Measurements from ENCODE around the gene TPSG1. TPM values are rescaled to one million over a fixed set of nuclear protein-coding genes. Genes with fewer than 3 reads are reported as not detected.
"Not testable (repeated sequence)": the region's sequence is repeated elsewhere in the genome, so short reads cannot be mapped to it uniquely, and the experiment has no call there.

Gene TPSG1
- total and polyA plus RNA-seq, 2 of the 13 experiments (the other 11 are each of a cell fraction or from before 2014, with no cell fraction given), result not detected

DNA sequence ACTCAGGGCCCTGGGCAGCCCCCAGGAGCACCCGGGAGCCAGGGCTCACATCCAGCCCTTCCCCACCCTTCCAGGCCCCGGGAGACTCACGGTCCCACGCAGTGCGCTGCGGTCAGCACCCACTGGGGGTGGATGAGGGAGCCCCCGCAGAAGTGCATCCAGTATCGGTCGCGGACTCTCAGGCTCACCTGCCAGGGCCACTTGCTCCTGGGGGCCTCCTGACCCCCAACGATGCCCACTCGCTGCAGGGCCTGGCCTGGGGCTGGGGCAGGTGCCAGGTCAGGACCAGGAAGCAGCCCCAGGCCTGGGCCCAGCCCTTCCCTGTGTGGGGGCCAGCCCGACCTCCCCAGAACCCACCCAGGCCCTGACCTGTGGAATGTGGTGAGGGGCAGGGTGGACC is 4.4 kb upstream of the TPSG1 start:
- H2AFZ ChIP-seq (ENCODE audit: low read length); H3K4me2 ChIP-seq (ENCODE audit: low read depth, low read length); H4K20me1 ChIP-seq (ENCODE audit: insufficient read depth, low read length); POLR2A ChIA-PET; FAIRE-seq; DNase-seq (ENCODE audit: low spot score); H3K27ac ChIP-seq (ENCODE audit: extremely low read length, insufficient read depth, low read length); H3K4me3 ChIP-seq (replicated peaks in 1 of 3; ENCODE audit: insufficient read depth in 1 of 3, low read depth in 2 of 3, low read length in 3 of 3); ATAC-seq; intact Hi-C loops (cut with micrococcal nuclease; ENCODE audit: unreplicated experiment); H3K79me2 ChIP-seq (ENCODE audit: insufficient read depth, low read length); BruUV-seq (replicated peaks); in situ Hi-C loops (cut with HindIII; ENCODE audit: extremely low pct_ligation_motif_present, low pct_unique_long_range_greater_than_20kb); H3K36me3 ChIP-seq (replicated peaks in 1 of 2; ENCODE audit: control insufficient read depth in 1 of 2, insufficient read depth in 2 of 2, low read length in 2 of 2); CTCF ChIA-PET (ENCODE audit: low intra/inter-chr PET ratio, low total read pairs); H3K9ac ChIP-seq (ENCODE audit: insufficient read depth, low read depth, low read length); H3K9me3 ChIP-seq (ENCODE audit: low read length): not testable (repeated sequence)
- WGBS (ENCODE audit: low lambda C conversion rate), result no CpG with 5 or more reads among the region's 13 CpGs
- Histone ChIP-seq H3K4me1 (ENCODE audit: insufficient read depth, low read length) (peaks cover 10% of the 10 kb centered on the region), H3K27me3 (ENCODE audit: control insufficient read depth in 1 of 2, insufficient read depth in 2 of 2, low read length in 2 of 2) (peaks cover 9 to 14% of the 10 kb centered on the region in 2 experiments; a peak in 4 of 5 replicates)

DNA sequence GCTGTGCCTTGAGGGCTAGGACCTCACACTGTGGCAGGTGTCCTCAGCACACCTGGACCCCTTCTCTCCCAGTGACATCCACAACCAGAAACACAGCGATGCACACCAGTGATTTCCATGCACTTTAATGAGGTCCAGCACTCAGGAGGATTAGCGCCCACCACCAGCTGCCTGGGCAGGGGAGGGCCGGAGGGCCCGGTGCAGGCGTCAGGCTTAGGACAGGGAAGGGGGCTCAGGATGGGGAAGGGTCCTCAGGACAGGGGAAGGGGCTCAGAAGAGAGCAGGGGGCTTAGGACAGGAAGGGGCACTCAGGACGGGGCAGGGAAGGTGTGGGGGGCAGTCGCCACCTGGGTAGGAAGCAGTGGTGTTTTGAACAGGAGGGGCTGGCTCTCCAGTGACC is 3.2 kb upstream of the TPSG1 start:
- WGBS (ENCODE audit: low lambda C conversion rate), result 32% methylated on average over 5 of the region's 7 CpGs
- H3K9ac ChIP-seq (ENCODE audit: insufficient read depth, low read depth, low read length); BruUV-seq (replicated peaks); H3K27ac ChIP-seq (ENCODE audit: extremely low read length, insufficient read depth, low read length); H3K9me3 ChIP-seq (ENCODE audit: low read length); H3K36me3 ChIP-seq (replicated peaks in 1 of 2; ENCODE audit: control insufficient read depth in 1 of 2, insufficient read depth in 2 of 2, low read length in 2 of 2); CTCF ChIA-PET (ENCODE audit: low intra/inter-chr PET ratio, low total read pairs); H2AFZ ChIP-seq (ENCODE audit: low read length); in situ Hi-C loops (cut with HindIII; ENCODE audit: extremely low pct_ligation_motif_present, low pct_unique_long_range_greater_than_20kb); H4K20me1 ChIP-seq (ENCODE audit: insufficient read depth, low read length); H3K4me3 ChIP-seq (replicated peaks in 1 of 3; ENCODE audit: insufficient read depth in 1 of 3, low read depth in 2 of 3, low read length in 3 of 3); H3K79me2 ChIP-seq (ENCODE audit: insufficient read depth, low read length); H3K4me2 ChIP-seq (ENCODE audit: low read depth, low read length); DNase-seq (ENCODE audit: low spot score); POLR2A ChIA-PET; intact Hi-C loops (cut with micrococcal nuclease; ENCODE audit: unreplicated experiment); ATAC-seq; FAIRE-seq: not testable (repeated sequence)
- Histone ChIP-seq H3K27me3 (ENCODE audit: control insufficient read depth in 1 of 2, insufficient read depth in 2 of 2, low read length in 2 of 2) (peaks cover 10 to 25% of the 10 kb centered on the region in 2 experiments; a peak in 4 of 5 replicates), H3K4me1 (ENCODE audit: insufficient read depth, low read length) (peaks cover 10% of the 10 kb centered on the region)

DNA sequence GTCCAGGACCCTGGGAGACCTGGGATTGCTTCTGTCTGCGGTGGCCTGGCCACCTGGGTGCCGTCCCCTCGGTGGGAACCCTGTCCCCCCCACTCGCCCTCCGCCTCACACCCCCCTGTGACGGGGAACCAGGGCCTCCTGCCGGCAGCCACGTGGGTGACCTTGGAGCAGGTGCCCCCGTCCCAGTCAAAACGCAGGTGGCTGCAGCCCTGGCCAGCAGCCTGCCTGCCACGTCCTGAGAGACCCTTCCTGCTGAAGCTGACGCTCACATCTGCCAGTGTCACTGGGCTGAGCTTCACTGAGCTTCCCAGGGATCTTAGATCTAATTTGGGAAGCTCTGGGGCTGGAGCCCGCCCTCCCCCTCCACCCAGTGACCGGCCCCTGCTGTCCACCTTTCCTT is 1.6 kb upstream of the TPSG1 start:
- H3K4me3 ChIP-seq (replicated peaks in 1 of 3; ENCODE audit: insufficient read depth in 1 of 3, low read depth in 2 of 3, low read length in 3 of 3); ATAC-seq; H3K79me2 ChIP-seq (ENCODE audit: insufficient read depth, low read length); H2AFZ ChIP-seq (ENCODE audit: low read length); intact Hi-C loops (cut with micrococcal nuclease; ENCODE audit: unreplicated experiment); H4K20me1 ChIP-seq (ENCODE audit: insufficient read depth, low read length); H3K9me3 ChIP-seq (ENCODE audit: low read length); in situ Hi-C loops (cut with HindIII; ENCODE audit: extremely low pct_ligation_motif_present, low pct_unique_long_range_greater_than_20kb); H3K27ac ChIP-seq (ENCODE audit: extremely low read length, insufficient read depth, low read length); DNase-seq (ENCODE audit: low spot score); FAIRE-seq; H3K9ac ChIP-seq (ENCODE audit: insufficient read depth, low read depth, low read length); POLR2A ChIA-PET; CTCF ChIA-PET (ENCODE audit: low intra/inter-chr PET ratio, low total read pairs); H3K36me3 ChIP-seq (replicated peaks in 1 of 2; ENCODE audit: control insufficient read depth in 1 of 2, insufficient read depth in 2 of 2, low read length in 2 of 2); BruUV-seq (replicated peaks); H3K4me2 ChIP-seq (ENCODE audit: low read depth, low read length): not testable (repeated sequence)
- Histone ChIP-seq H3K4me1 (ENCODE audit: insufficient read depth, low read length) (peaks cover 10% of the 10 kb centered on the region), H3K27me3 (ENCODE audit: control insufficient read depth in 1 of 2, insufficient read depth in 2 of 2, low read length in 2 of 2) (peaks cover 10 to 41% of the 10 kb centered on the region in 2 experiments; a peak in 4 of 5 replicates)
- no CpG with 5 or more reads among the region's 14 CpGs for WGBS (ENCODE audit: low lambda C conversion rate)

Data from HepG2 (cell line).